ENCODE data around the gene MMP25. TPM values are rescaled to one million over a fixed set of nuclear protein-coding genes. Genes with fewer than 3 reads are reported as not detected.
A peak's percentile ranks its signal among the peaks of the same experiment; 100 is the strongest.

Gene MMP25
- total and polyA plus RNA-seq, 8 donors = 0.28 to 1.6 (median 1.0) TPM

- Histone ChIP-seq H3K36me3 (no peaks in the 10 kb centered on the region), H3K4me1 (no peaks in the 10 kb centered on the region), H3K27me3 (no peaks in the 10 kb centered on the region), H3K27ac (no peak overlapping the region), H3K9me3 (no peaks in the 10 kb centered on the region), H3K4me3 (peak overlapping the region in 1 of 4 donors; percentile 18)
- peak in 3 of 4 donors; percentile 9 to 57 (median 39) for ATAC-seq
- 71 to 83% methylated on average over 14 of the region's 14 CpGs for WGBS, 2 donors
- TF ChIP-seq, protein P1, sequence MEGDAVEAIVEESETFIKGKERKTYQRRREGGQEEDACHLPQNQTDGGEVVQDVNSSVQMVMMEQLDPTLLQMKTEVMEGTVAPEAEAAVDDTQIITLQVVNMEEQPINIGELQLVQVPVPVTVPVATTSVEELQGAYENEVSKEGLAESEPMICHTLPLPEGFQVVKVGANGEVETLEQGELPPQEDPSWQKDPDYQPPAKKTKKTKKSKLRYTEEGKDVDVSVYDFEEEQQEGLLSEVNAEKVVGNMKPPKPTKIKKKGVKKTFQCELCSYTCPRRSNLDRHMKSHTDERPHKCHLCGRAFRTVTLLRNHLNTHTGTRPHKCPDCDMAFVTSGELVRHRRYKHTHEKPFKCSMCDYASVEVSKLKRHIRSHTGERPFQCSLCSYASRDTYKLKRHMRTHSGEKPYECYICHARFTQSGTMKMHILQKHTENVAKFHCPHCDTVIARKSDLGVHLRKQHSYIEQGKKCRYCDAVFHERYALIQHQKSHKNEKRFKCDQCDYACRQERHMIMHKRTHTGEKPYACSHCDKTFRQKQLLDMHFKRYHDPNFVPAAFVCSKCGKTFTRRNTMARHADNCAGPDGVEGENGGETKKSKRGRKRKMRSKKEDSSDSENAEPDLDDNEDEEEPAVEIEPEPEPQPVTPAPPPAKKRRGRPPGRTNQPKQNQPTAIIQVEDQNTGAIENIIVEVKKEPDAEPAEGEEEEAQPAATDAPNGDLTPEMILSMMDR (IDR thresholded peaks at IDR 0.05) = no peak
- DNase-seq = peak in 1 of 6 donors; percentile 36
- FAIRE-seq = no peak
- intact Hi-C loops (cut with DNase I) = no loop called here
Observed at GRCh38 chr16:3086596-3087242, 40.4 kb downstream of the MMP25 start.

DNA sequence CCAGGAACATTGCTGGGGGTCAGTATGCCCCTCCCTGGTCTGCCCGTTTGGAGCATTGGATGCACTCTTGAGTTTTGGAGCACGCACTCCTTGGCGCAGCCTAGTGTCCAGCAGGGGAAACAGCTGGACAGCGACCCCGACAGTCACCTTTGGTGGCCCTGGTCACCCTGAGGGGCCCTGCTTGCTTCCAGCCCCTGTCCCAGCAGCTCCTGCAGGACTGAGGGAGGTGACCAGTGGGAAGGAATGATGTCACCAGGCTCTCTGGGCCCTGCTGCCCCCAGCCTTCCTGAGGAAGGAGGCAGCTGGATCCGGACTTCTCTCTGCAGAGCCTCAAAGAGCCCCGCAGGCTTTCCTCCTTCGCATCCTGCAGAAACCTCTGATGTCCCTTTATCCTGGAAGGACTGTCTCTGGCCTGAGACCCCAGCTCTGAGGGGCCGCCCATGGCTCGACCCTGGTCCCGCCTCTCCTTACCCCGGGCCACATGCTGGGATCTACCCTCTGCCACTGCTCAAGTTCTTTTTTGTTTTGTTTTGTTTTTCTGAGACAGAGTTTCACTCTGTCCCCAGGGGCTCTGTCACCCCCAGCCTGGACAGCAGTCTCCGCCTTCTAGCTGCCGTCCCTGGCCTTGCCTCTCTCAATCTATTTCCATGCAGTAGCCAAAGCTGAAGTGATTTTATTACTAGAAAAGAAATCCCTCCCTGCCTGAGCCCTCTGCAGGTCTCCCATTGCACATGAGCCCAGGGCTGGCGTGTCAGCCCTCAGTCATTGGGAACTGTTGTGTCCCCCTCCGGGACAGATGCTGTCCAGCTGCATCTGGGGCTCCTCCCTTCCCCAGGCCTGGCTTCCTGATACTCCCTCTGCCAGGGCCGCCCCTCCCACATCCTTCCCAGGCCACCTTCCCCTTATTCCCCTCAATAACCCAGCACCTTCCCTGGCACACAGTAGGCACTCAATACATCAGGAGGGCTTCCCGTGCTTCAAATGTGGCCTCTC lies 41.2 kb downstream of the MMP25 start:
- Histone ChIP-seq H3K4me1 (no peaks in the 10 kb centered on the region), H3K27me3 (no peaks in the 10 kb centered on the region), H3K36me3 (no peaks in the 10 kb centered on the region), H3K4me3 (peak overlapping the region in 1 of 4 donors; percentile 18), H3K9me3 (no peaks in the 10 kb centered on the region), H3K27ac (no peak overlapping the region)
- ATAC-seq (peak in 3 of 4 donors; percentile 47 to 85 (median 50)), FAIRE-seq (no peak), DNase-seq (no peak)
- 68 to 74% methylated on average over 18 of the region's 18 CpGs for WGBS, 2 donors
- intact Hi-C loops (cut with DNase I) = no loop called here
- TF ChIP-seq, protein P1 (IDR thresholded peaks at IDR 0.05) = no peak

DNA sequence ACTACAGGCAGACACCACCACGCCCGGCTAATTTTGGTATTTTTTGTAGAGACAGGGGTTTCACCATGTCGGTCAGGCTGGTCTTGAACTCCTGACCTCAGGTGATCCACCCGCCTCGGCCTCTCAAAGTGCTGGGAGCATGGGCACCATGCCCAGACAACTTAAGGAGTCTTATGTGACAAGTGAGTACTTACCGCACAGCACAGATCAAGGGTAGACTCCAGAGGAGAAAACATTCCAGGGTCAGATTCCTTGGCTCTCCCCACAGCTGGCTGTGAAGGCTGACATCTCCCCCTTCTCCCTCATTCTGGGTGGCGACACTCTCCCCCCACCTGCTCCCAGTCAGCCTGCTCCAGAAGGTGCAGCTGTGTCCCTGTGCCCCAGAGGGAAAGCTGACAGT lies 42.1 kb downstream of the MMP25 start:
- FAIRE-seq = no peak
- WGBS, 2 donors = 76 to 77% methylated on average over 7 of the region's 7 CpGs

DNA sequence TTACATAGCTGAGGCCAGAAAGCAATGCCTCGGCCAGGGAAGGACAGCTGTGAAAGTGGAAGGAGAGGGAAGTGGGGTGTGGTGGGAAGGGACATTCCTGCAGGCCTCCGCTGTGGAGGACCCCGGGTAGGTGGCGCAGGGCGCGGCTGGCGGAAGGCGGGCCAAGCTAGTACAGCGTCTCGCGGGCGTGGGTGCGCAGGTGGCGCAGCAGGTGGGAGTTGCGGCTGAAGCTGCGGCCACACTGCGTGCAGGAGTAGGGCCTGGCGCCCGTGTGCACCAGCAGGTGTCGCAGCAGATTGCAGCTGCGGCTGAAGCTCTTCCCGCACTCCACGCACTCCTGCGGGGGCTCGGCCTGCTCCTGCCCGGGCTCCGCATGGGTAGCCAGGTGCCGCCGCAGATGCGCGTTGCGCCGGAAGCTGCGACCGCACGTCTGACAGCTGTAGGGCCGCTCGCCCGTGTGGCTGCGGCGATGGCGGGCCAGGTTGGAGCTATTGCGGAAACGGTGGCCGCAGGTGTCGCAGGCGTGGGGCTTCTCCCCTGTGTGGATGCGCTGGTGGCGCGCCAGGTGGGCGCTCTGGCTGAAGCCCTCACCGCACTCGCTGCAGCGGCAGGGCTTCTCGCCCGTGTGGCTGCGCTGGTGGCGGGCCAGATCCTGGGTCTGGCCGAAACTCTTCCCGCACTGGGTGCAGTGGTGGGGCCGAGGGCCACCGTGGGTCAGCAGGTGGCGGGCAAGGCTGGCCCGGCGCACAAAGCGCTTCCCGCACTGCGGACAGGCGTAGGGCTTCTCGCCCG lies 42.8 kb downstream of the MMP25 start:
- Histone ChIP-seq H3K4me1 (no peaks in the 10 kb centered on the region), H3K4me3 (no peak overlapping the region), H3K27me3 (no peaks in the 10 kb centered on the region), H3K27ac (no peak overlapping the region), H3K36me3 (no peaks in the 10 kb centered on the region), H3K9me3 (no peaks in the 10 kb centered on the region)
- TF ChIP-seq, protein P1 (IDR thresholded peaks at IDR 0.05) = no peak
- WGBS, 2 donors = 87 to 90% methylated on average over 66 to 71 of the region's 71 CpGs
- intact Hi-C loops (cut with DNase I) = no loop called here
- FAIRE-seq (no peak), ATAC-seq (no peak), DNase-seq (peak in 1 of 6 donors; percentile 33)

More for the DNA sequence above, 42.1 kb downstream of the MMP25 start:
- Histone ChIP-seq H3K4me1 (no peaks in the 10 kb centered on the region), H3K27ac (no peak overlapping the region), H3K36me3 (no peaks in the 10 kb centered on the region), H3K4me3 (no peak overlapping the region), H3K9me3 (no peaks in the 10 kb centered on the region), H3K27me3 (no peaks in the 10 kb centered on the region)
- ATAC-seq (no peak), DNase-seq (peak in 1 of 6 donors; percentile 18)
- intact Hi-C loops (cut with DNase I) = no loop called here
- TF ChIP-seq, protein P1 (IDR thresholded peaks at IDR 0.05) = no peak

Data from pancreas (tissue), 10 donors.